ENCODE measurements around the gene LMAN1L.

- TF ChIP-seq ZNF274 (IDR thresholded peaks at IDR 0.05; ENCODE audit: low read depth, low read length) (no peak), SUZ12 (IDR thresholded peaks at IDR 0.05; ENCODE audit: extremely low read depth, insufficient read depth, insufficient read length) (no peak)
Measured at GRCh38 chr15:74845581-74845980, 32.9 kb downstream of the LMAN1L start.

Measured in NT2/D1 (cell line).